ENCODE measurements around the gene SP110.

SP110 gene

GRCh38 chr2:230179907-230180306 is 39.9 kb downstream of the SP110 start:
- no peak for TF ChIP-seq EP300 (IDR thresholded peaks at IDR 0.05; ENCODE audit: borderline replicate concordance)
- TF ChIP-seq RAD21 (IDR thresholded peaks at IDR 0.05; ENCODE audit: low read depth): no peak
- TF ChIP-seq CEBPB (IDR thresholded peaks at IDR 0.05): no peak

- TF ChIP-seq CREB1 (IDR thresholded peaks at IDR 0.05; ENCODE audit: low read depth) (no peak), ZBTB7A (IDR thresholded peaks at IDR 0.05; ENCODE audit: low read depth) (no peak)
Measured at GRCh38 chr2:230178546-230179485, 41.0 kb downstream of the SP110 start.

- TF ChIP-seq YY1 (IDR thresholded peaks at IDR 0.05; ENCODE audit: low read depth): no peak
- TF ChIP-seq TCF12 (IDR thresholded peaks at IDR 0.05; ENCODE audit: low read depth): no peak
- no peak for TF ChIP-seq FOXM1 (IDR thresholded peaks at IDR 0.05; ENCODE audit: borderline replicate concordance, low read depth)
- TF ChIP-seq RAD21 (IDR thresholded peaks at IDR 0.05; ENCODE audit: low read depth): no peak
- no peak for TF ChIP-seq TAF1 (IDR thresholded peaks at IDR 0.05; ENCODE audit: low read depth)
- no peak for TF ChIP-seq CEBPB (IDR thresholded peaks at IDR 0.05)
- TF ChIP-seq ZBTB7A (IDR thresholded peaks at IDR 0.05; ENCODE audit: low read depth): no peak
- TF ChIP-seq REST (IDR thresholded peaks at IDR 0.05; ENCODE audit: low read depth): no peak
- no peak for TF ChIP-seq CREB1 (IDR thresholded peaks at IDR 0.05; ENCODE audit: low read depth)
- TF ChIP-seq NFIC (IDR thresholded peaks at IDR 0.05): no peak
- no peak for TF ChIP-seq EGR1 (IDR thresholded peaks at IDR 0.05)
- no peak for TF ChIP-seq TEAD4 (IDR thresholded peaks at IDR 0.05)
- TF ChIP-seq MAX (IDR thresholded peaks at IDR 0.05): no peak
Measured at GRCh38 chr2:230176996-230177395, 42.8 kb downstream of the SP110 start.

- TF ChIP-seq EP300 (IDR thresholded peaks at IDR 0.05; ENCODE audit: borderline replicate concordance) (no peak), REST (IDR thresholded peaks at IDR 0.05; ENCODE audit: low read depth) (no peak), USF1 (IDR thresholded peaks at IDR 0.05) (no peak), TCF12 (IDR thresholded peaks at IDR 0.05; ENCODE audit: low read depth) (no peak), CREB1 (IDR thresholded peaks at IDR 0.05; ENCODE audit: low read depth) (no peak), FOXM1 (IDR thresholded peaks at IDR 0.05; ENCODE audit: borderline replicate concordance, low read depth) (no peak), NFIC (IDR thresholded peaks at IDR 0.05) (no peak), RAD21 (IDR thresholded peaks at IDR 0.05; ENCODE audit: low read depth) (no peak), YY1 (IDR thresholded peaks at IDR 0.05; ENCODE audit: low read depth) (no peak), TEAD4 (IDR thresholded peaks at IDR 0.05) (no peak), EGR1 (IDR thresholded peaks at IDR 0.05) (no peak), CEBPB (IDR thresholded peaks at IDR 0.05) (no peak), MAX (IDR thresholded peaks at IDR 0.05) (no peak)
Measured at GRCh38 chr2:230174466-230174865, 45.3 kb downstream of the SP110 start.

- no peak for TF ChIP-seq FOXM1 (IDR thresholded peaks at IDR 0.05; ENCODE audit: borderline replicate concordance, low read depth)
- no peak for TF ChIP-seq ZBTB7A (IDR thresholded peaks at IDR 0.05; ENCODE audit: low read depth)
- TF ChIP-seq TEAD4 (IDR thresholded peaks at IDR 0.05): no peak
- TF ChIP-seq EGR1 (IDR thresholded peaks at IDR 0.05): no peak
- no peak for TF ChIP-seq USF1 (IDR thresholded peaks at IDR 0.05)
- TF ChIP-seq MAX (IDR thresholded peaks at IDR 0.05): no peak
- no peak for TF ChIP-seq NFIC (IDR thresholded peaks at IDR 0.05)
- no peak for TF ChIP-seq YY1 (IDR thresholded peaks at IDR 0.05; ENCODE audit: low read depth)
- no peak for TF ChIP-seq TAF1 (IDR thresholded peaks at IDR 0.05; ENCODE audit: low read depth)
- no peak for TF ChIP-seq CEBPB (IDR thresholded peaks at IDR 0.05)
- no peak for TF ChIP-seq CREB1 (IDR thresholded peaks at IDR 0.05; ENCODE audit: low read depth)
- TF ChIP-seq TCF12 (IDR thresholded peaks at IDR 0.05; ENCODE audit: low read depth): no peak
- no peak for TF ChIP-seq RAD21 (IDR thresholded peaks at IDR 0.05; ENCODE audit: low read depth)
- no peak for TF ChIP-seq EP300 (IDR thresholded peaks at IDR 0.05; ENCODE audit: borderline replicate concordance)
- no peak for TF ChIP-seq REST (IDR thresholded peaks at IDR 0.05; ENCODE audit: low read depth)
Measured at GRCh38 chr2:230172852-230173251, 46.9 kb downstream of the SP110 start.

Data from Ishikawa (cell line).